ENCODE data around the gene MARCHF10. TPM values are rescaled to one million over a fixed set of nuclear protein-coding genes. Genes with fewer than 3 reads are reported as not detected.

Gene MARCHF10
- total RNA-seq, 2 experiments from 2014 or later: not detected

DNA sequence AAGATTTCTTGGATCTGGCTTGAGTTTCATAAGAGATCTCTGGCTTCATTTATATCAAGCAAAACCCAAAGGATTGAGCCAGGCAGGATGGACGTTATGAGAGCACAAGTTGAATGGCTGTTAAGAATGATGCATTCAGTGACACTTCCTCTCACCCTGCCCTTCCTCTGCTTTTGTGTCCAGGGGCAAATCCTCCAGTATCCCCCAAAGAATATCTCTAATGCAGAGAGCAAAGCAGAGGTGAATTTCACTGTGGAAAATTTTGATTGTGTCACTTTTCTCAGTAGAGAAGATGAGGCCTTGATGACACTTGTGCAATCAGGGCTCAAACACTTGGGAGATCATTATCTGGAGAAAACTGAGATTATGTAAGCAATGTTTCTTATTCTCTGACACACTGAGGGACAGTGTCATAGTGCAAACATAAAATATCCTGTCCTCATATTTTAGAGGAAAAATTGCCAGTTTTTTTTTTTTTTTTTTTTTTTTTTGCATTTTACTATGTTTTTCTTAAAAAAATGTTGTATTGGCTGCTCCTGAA, 25.3 kb downstream of the MARCHF10 start:
- Mint-ChIP-seq H3K36me3 (ENCODE audit: low read depth) (no peaks in the 10 kb centered on the region), H3K9me3 (peaks cover 3% of the 10 kb centered on the region), H3K4me3 (no peak overlapping the region), H3K27me3 (peaks cover 3% of the 10 kb centered on the region), H3K4me1 (ENCODE audit: low read depth) (no peaks in the 10 kb centered on the region), H3K27ac (no peak overlapping the region)
- Histone ChIP-seq H3K9me3 (ENCODE audit: control insufficient read depth in 1 of 2, insufficient read depth in 1 of 2, low read length in 2 of 2) (peaks cover 0 to 6% of the 10 kb centered on the region in 2 experiments), H3K4me1 (ENCODE audit: insufficient read depth, low read length) (no peaks in the 10 kb centered on the region), H3K4me3 (ENCODE audit: low read length) (no peak overlapping the region), H3K27ac (ENCODE audit: low read depth in 1 of 2, low read length in 2 of 2) (no peak overlapping the region), H3K36me3 (ENCODE audit: insufficient read depth, low read length) (no peaks in the 10 kb centered on the region), H3K27me3 (ENCODE audit: control insufficient read depth in 1 of 2, insufficient read depth in 2 of 2, low read length in 2 of 2) (peaks cover 0 to 3% of the 10 kb centered on the region in 2 experiments)
- ChIA-PET CTCF (no interaction called here), POLR2A (no interaction called here)
- TF ChIP-seq, protein P1, sequence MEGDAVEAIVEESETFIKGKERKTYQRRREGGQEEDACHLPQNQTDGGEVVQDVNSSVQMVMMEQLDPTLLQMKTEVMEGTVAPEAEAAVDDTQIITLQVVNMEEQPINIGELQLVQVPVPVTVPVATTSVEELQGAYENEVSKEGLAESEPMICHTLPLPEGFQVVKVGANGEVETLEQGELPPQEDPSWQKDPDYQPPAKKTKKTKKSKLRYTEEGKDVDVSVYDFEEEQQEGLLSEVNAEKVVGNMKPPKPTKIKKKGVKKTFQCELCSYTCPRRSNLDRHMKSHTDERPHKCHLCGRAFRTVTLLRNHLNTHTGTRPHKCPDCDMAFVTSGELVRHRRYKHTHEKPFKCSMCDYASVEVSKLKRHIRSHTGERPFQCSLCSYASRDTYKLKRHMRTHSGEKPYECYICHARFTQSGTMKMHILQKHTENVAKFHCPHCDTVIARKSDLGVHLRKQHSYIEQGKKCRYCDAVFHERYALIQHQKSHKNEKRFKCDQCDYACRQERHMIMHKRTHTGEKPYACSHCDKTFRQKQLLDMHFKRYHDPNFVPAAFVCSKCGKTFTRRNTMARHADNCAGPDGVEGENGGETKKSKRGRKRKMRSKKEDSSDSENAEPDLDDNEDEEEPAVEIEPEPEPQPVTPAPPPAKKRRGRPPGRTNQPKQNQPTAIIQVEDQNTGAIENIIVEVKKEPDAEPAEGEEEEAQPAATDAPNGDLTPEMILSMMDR (IDR thresholded peaks at IDR 0.05): no peak
- intact Hi-C loops (cut with DNase I, micrococcal nuclease): no loop called here
- ATAC-seq (ENCODE audit: poor library complexity) (no peak), DNase-seq (no peak)

DNA sequence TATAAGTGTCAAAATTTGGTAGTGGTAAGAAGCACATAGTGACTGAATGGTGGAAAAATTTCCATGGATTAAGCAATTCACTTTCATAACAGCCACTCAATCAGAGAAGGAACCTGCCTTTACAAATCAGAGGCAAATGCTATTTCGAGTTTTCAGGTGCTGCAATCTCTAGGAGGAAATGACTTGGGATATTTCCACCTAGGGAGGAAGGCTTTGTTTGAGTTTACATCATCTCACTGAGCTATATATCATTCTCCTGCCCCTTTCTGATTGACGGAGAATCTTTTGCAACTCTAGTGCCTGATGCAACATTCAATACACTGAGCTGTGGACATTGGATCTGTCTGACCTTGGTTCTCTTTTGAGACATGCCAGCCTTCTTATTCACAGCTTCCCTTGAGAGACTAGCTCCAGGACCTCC, 26.3 kb downstream of the MARCHF10 start:
- no peaks in the 10 kb centered on the region for H3K36me3 Mint-ChIP-seq (ENCODE audit: low read depth)

DNA sequence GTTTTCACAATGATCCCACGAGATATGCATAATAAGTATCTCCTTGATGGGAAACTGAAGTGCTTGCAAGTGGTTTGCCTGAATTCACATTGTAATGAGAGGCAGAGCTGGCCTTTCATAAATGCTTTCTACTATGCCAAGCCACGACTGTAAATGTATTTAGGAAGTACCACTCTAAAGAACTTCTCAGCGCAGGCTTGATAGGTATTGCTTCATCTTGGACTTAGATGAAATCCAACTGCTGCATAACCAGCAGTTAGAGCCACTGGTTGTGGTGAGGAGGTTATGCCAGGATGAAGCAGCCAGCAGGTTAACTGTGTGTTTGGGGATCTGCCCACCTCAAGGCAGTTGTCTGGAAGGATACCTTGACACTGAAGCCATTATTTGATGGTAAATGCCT, 26.8 kb downstream of the MARCHF10 start:
- Mint-ChIP-seq H3K27me3 (peaks cover 3% of the 10 kb centered on the region), H3K9me3 (peaks cover 3% of the 10 kb centered on the region), H3K27ac (no peak overlapping the region), H3K4me1 (ENCODE audit: low read depth) (no peaks in the 10 kb centered on the region), H3K4me3 (no peak overlapping the region), H3K36me3 (ENCODE audit: low read depth) (no peaks in the 10 kb centered on the region)
- ChIA-PET POLR2A (no interaction called here), CTCF (no interaction called here)
- no peaks in the 10 kb centered on the region for H3K36me3 ChIP-seq (ENCODE audit: insufficient read depth, low read length)
- peaks cover 0 to 6% of the 10 kb centered on the region in 2 experiments for H3K9me3 ChIP-seq (ENCODE audit: control insufficient read depth in 1 of 2, insufficient read depth in 1 of 2, low read length in 2 of 2)
- TF ChIP-seq, protein P1 (IDR thresholded peaks at IDR 0.05): no peak
- intact Hi-C loops (cut with DNase I, micrococcal nuclease): no loop called here
- H3K27me3 ChIP-seq (ENCODE audit: control insufficient read depth in 1 of 2, insufficient read depth in 2 of 2, low read length in 2 of 2): peaks cover 0 to 3% of the 10 kb centered on the region in 2 experiments
- DNase-seq: no peak
- H3K4me1 ChIP-seq (ENCODE audit: insufficient read depth, low read length): no peaks in the 10 kb centered on the region
- no peak overlapping the region for H3K27ac ChIP-seq (ENCODE audit: low read depth in 1 of 2, low read length in 2 of 2)
- no peak for ATAC-seq (ENCODE audit: poor library complexity)
- H3K4me3 ChIP-seq (ENCODE audit: low read length): no peak overlapping the region

More for the DNA sequence above, 26.3 kb downstream of the MARCHF10 start:
- no peaks in the 10 kb centered on the region for H3K4me1 ChIP-seq (ENCODE audit: insufficient read depth, low read length)
- TF ChIP-seq, protein P1 (IDR thresholded peaks at IDR 0.05): no peak
- ATAC-seq (ENCODE audit: poor library complexity): no peak
- POLR2A ChIA-PET: no interaction called here
- H3K9me3 Mint-ChIP-seq: peaks cover 3% of the 10 kb centered on the region
- CTCF ChIA-PET: no interaction called here
- intact Hi-C loops (cut with DNase I, micrococcal nuclease): no loop called here
- H3K9me3 ChIP-seq (ENCODE audit: control insufficient read depth in 1 of 2, insufficient read depth in 1 of 2, low read length in 2 of 2): peaks cover 0 to 6% of the 10 kb centered on the region in 2 experiments
- H3K4me1 Mint-ChIP-seq (ENCODE audit: low read depth): no peaks in the 10 kb centered on the region
- H3K27me3 Mint-ChIP-seq: peaks cover 3% of the 10 kb centered on the region
- H3K4me3 ChIP-seq (ENCODE audit: low read length): no peak overlapping the region
- no peak overlapping the region for H3K4me3 Mint-ChIP-seq
- H3K27ac ChIP-seq (ENCODE audit: low read depth in 1 of 2, low read length in 2 of 2): no peak overlapping the region
- peaks cover 0 to 3% of the 10 kb centered on the region in 2 experiments for H3K27me3 ChIP-seq (ENCODE audit: control insufficient read depth in 1 of 2, insufficient read depth in 2 of 2, low read length in 2 of 2)
- no peak for DNase-seq
- H3K27ac Mint-ChIP-seq: no peak overlapping the region
- no peaks in the 10 kb centered on the region for H3K36me3 ChIP-seq (ENCODE audit: insufficient read depth, low read length)
